GM12873 (cell line): ENCODE results near the gene DOK6.

Source experiments
- CTCF ChIP-seq: IDR thresholded peaks from 2 replicates; pipeline ENCODE4 v1.5.1; 2012; ENCODE audit warnings: low read depth, mild to moderate bottlenecking, moderate library complexity, low read length, control low read depth; ENCODE audit not compliant: insufficient read depth; ENCODE audit errors: missing control alignments

DOK6 gene

GRCh38 chr18:69755041-69755440 lies 354.4 kb downstream of the DOK6 start:
- no peak for TF ChIP-seq CTCF

GRCh38 chr18:69755856-69756496 lies 355.3 kb downstream of the DOK6 start:
- TF ChIP-seq CTCF = no peak

GRCh38 chr18:69757733-69758132 lies 357.0 kb downstream of the DOK6 start:
- no peak for TF ChIP-seq CTCF

GRCh38 chr18:69758458-69758857 lies 357.8 kb downstream of the DOK6 start:
- TF ChIP-seq CTCF = no peak

DNA sequence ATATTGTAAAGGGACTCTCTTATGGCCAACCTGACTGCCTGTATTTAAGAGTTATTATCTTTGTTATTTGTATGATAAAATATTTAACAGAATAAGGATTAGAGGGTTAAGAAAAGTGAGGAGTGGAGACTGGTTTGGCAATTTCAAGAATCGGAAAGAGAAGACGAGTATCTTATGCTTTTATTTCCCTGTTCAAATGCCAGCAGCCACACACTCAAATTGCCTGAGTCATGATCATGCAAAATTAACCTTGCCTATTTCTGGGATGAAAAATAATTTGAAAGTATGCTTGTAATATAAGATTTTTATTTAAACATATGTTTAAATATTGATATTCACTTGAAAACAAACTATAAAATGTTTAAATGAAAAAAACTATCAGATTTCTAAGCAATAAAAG lies 358.4 kb downstream of the DOK6 start:
- TF ChIP-seq CTCF = no peak

GRCh38 chr18:69763002-69763401 lies 362.3 kb downstream of the DOK6 start:
- no peak for TF ChIP-seq CTCF

DNA sequence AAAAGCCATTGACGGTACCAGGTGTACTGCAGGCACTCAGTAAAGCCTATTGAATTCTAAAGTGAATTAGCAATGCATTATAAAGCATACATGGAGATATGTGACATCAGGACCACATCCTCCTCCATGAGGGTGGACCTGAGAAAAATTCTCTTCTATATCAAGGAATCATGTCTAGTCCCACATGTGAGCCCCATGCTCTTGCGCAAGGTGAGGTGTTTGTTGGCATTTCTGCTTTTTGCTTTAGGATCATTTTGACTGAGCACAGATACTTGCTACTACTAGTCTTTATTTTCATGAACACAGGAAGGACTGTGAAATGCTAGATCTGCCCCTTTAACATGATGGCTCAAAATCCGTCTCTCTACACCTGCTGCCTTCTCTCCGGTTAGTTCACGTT lies 363.1 kb downstream of the DOK6 start:
- no peak for TF ChIP-seq CTCF
